OCI-LY7 (cell line): ENCODE results near the gene MSLN. TPM values are rescaled to one million over a fixed set of nuclear protein-coding genes. Genes with fewer than 3 reads are reported as not detected.

Experiments used
- BruUV-seq: library from RNA; stranded (reverse); fragments of 400-500 nt; replicated peaks from 2 replicates; lab custom pipeline; 2021; lab: Mats Ljungman, UMichigan
- CTCF ChIA-PET: fragments of 300-600 bp; sonication (Branson Sonifier 250); formaldehyde crosslinking; loops from one replicate; lab custom pipeline; 2022; ENCODE audit warnings: antibody characterized with exemption; ENCODE audit not compliant: unreplicated experiment; lab: Charles Lee
- POLR2A ChIA-PET: fragments of 300-600 bp; sonication (Branson Sonifier 250); formaldehyde crosslinking; loops from one replicate; lab custom pipeline; 2022; ENCODE audit warnings: antibody characterized with exemption; lab: Charles Lee
- DNase-seq: peaks from one replicate; pipeline ENCODE4 v3.0.0-alpha.2; 2015; ENCODE audit warnings: low spot score
- H2AFZ ChIP-seq: fragments of 200-600 bp; sonication (generic), shearing (Covaris generic); 2 replicates; pipeline ENCODE4 v1.6.1; 2014; ENCODE audit warnings: mild to moderate bottlenecking, antibody characterized with exemption, low read length, moderate library complexity
- H3K27ac ChIP-seq: fragments of 200-600 bp; sonication (generic); 2 replicates; pipeline ENCODE4 v1.5.1; 2014; ENCODE audit warnings: mixed run types, low read depth, mild to moderate bottlenecking, moderate library complexity, low read length, inconsistent platforms; ENCODE audit not compliant: poor library complexity, severe bottlenecking
- H3K36me3 ChIP-seq: fragments of 200-600 bp; sonication (generic); 2 replicates; pipeline ENCODE4 v1.6.1; 2014; ENCODE audit warnings: mild to moderate bottlenecking, antibody characterized with exemption, low read length, moderate library complexity, mixed read lengths; ENCODE audit not compliant: insufficient read depth
- H3K4me1 ChIP-seq: fragments of 200-600 bp; sonication (generic); 2 replicates; pipeline ENCODE4 v1.5.1; 2014; ENCODE audit warnings: mild to moderate bottlenecking, low read length; ENCODE audit not compliant: insufficient read depth, poor library complexity, severe bottlenecking
- H3K4me2 ChIP-seq: fragments of 200-600 bp; sonication (generic); 2 replicates; pipeline ENCODE4 v1.6.1; 2014; ENCODE audit warnings: mild to moderate bottlenecking, low read length
- H3K4me3 ChIP-seq: fragments of 200-600 bp; sonication (generic); 2 replicates; pipeline ENCODE4 v1.5.1; 2014; ENCODE audit warnings: mild to moderate bottlenecking, low read depth, low read length; ENCODE audit not compliant: poor library complexity, severe bottlenecking
- H3K79me2 ChIP-seq: fragments of 200-600 bp; sonication (generic); 2 replicates; pipeline ENCODE4 v1.6.1; 2016; ENCODE audit warnings: low read depth, mild to moderate bottlenecking, low read length, moderate library complexity, mixed read lengths; ENCODE audit not compliant: insufficient read depth
- H3K9me2 ChIP-seq: fragments of 200-600 bp; sonication (generic); 2 replicates; pipeline ENCODE4 v1.6.1; 2016; ENCODE audit warnings: mild to moderate bottlenecking, low read length, mixed read lengths; ENCODE audit not compliant: insufficient read depth
- H3K9me3 ChIP-seq: fragments of 200-600 bp; sonication (generic); 2 replicates; pipeline ENCODE4 v1.6.1; 2014; ENCODE audit warnings: mild to moderate bottlenecking, mixed run types, low read length, mixed read lengths
- H4K20me1 ChIP-seq: fragments of 200-600 bp; sonication (generic); 2 replicates; pipeline ENCODE4 v1.6.1; 2014; ENCODE audit warnings: mild to moderate bottlenecking, antibody characterized with exemption, low read length, moderate library complexity, mixed read lengths; ENCODE audit not compliant: insufficient read depth
- EZH2phosphoT487 ChIP-seq: fragments of 200-600 bp; sonication (generic); IDR thresholded peaks from 2 replicates; pipeline ENCODE4 v1.6.1; 2018; ENCODE audit warnings: low read depth, borderline replicate concordance, mild to moderate bottlenecking, mixed run types, antibody characterized with exemption, low read length, moderate library complexity, mixed read lengths
- intact Hi-C: fragments of 100-400 bp; cut with micrococcal nuclease; formaldehyde crosslinking; loops from one replicate; pipeline ENCODE4 v1.10.0; 2022; ENCODE audit not compliant: unreplicated experiment
- total RNA-seq, 2 experiments: library from RNA; depleted of rRNA in 1 of 2; stranded (reverse); fragments of >200 nt in 1 of 2; shearing (Covaris generic) in 1 of 2; gene quantifications; 2 replicates each; pipeline ENCODE4 v1.2.3, GENCODE V29; 2014 to 2022
- TF ChIP-seq, protein P1 (sequence below): fragments of 200-600 bp; sonication (generic); conservative IDR thresholded peaks from 2 replicates; pipeline ENCODE4 v1.5.1; 2014; ENCODE audit warnings: mild to moderate bottlenecking, antibody characterized with exemption, low read length, moderate library complexity, mixed read lengths

The MSLN gene
- total RNA-seq, 2 experiments from 2014 or later = 0.13 to 0.44 TPM

DNA sequence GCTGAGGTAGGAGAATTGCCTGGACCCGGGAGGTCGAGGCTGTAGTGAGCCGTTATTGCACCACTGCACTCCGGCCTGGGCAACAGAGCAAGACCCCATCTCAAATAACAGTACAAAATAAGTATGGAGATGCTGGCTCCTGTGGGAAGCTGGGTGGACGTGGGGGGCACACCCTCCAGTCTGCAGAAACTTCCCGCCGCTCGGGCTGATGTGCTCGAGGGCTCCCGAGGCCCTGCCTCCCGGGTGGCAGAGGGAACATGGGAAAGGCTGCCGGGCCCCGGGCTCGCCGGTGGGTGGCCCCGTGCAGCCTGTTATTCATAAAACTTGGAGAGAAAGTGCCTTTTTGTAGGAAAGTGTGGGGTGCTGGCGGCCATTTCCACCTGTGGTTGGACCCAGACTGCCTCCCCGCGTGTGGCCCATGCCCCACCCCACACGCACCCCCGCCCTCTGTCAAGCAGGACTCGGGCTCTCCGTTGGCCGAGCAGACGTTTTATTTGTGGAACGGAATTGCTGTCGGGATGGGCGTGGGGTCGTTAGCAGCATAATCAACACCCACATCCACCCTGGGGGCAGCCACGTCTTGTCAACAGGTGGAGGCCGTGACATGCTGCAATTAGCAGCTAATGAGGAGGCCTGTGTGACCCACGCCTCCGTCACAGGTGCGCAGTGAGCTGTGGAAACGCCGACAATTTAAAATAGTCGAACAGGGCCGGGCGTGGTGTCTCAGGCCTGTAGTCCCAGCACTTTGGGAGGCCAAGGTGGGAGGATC lies 12.4 kb upstream of the MSLN start:
- peaks cover 3% of the 10 kb centered on the region for H3K4me1 ChIP-seq
- no peaks in the 10 kb centered on the region for H3K9me2 ChIP-seq
- POLR2A ChIA-PET = interaction anchor here (0.7 kb wide), 1 partner anchor 12 kb away, joined by 3 read pairs; no protein-coding TSS in a partner anchor
- BruUV-seq = no TSS peak
- TF ChIP-seq, protein P1, sequence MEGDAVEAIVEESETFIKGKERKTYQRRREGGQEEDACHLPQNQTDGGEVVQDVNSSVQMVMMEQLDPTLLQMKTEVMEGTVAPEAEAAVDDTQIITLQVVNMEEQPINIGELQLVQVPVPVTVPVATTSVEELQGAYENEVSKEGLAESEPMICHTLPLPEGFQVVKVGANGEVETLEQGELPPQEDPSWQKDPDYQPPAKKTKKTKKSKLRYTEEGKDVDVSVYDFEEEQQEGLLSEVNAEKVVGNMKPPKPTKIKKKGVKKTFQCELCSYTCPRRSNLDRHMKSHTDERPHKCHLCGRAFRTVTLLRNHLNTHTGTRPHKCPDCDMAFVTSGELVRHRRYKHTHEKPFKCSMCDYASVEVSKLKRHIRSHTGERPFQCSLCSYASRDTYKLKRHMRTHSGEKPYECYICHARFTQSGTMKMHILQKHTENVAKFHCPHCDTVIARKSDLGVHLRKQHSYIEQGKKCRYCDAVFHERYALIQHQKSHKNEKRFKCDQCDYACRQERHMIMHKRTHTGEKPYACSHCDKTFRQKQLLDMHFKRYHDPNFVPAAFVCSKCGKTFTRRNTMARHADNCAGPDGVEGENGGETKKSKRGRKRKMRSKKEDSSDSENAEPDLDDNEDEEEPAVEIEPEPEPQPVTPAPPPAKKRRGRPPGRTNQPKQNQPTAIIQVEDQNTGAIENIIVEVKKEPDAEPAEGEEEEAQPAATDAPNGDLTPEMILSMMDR = no peak
- TF ChIP-seq EZH2phosphoT487 = no peak
- H3K36me3 ChIP-seq = no peaks in the 10 kb centered on the region
- no peak overlapping the region for H3K4me2 ChIP-seq
- no peaks in the 10 kb centered on the region for H3K79me2 ChIP-seq
- no peak overlapping the region for H3K4me3 ChIP-seq
- CTCF ChIA-PET = interaction anchor here (0.6 kb wide), 1 partner anchor 32 kb away, joined by 3 read pairs; no protein-coding TSS in a partner anchor
- no peaks in the 10 kb centered on the region for H3K9me3 ChIP-seq
- H3K27ac ChIP-seq = no peak overlapping the region
- no peak for DNase-seq
- H4K20me1 ChIP-seq = no peaks in the 10 kb centered on the region
- intact Hi-C loops = loop anchor here (5.0 kb wide), 1 partner anchor 39 kb away; the partner anchor contains the start of genes CHTF18 and RPUSD1
- no peak overlapping the region for H2AFZ ChIP-seq

DNA sequence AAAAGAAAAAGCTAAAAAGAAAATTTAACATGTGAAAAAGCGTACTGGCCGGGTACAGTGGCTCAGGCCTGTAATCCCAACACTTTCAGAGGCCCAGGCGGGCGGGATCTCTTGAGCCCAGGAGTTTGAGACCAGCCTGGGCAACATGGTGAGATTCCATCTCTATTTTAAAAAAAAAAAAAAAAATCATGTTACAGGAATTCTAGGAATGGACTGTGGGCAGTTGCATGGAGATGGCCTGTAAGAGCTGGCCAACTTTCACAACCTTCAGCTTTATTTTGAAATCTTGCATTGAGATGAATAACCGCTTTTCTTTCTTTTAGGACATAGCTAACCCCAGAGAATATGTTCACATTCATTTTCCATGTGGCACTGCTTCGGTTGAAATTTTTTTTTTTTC lies 11.5 kb upstream of the MSLN start:
- no TSS peak for BruUV-seq
- Histone ChIP-seq H3K27ac (no peak overlapping the region), H3K79me2 (no peaks in the 10 kb centered on the region), H4K20me1 (no peaks in the 10 kb centered on the region), H3K4me3 (no peak overlapping the region), H3K4me1 (peaks cover 3% of the 10 kb centered on the region), H3K4me2 (no peak overlapping the region), H3K36me3 (no peaks in the 10 kb centered on the region), H3K9me2 (no peaks in the 10 kb centered on the region), H2AFZ (no peak overlapping the region), H3K9me3 (no peaks in the 10 kb centered on the region)
- DNase-seq = no peak
- intact Hi-C loops = loop anchor here (5.0 kb wide), 1 partner anchor 38 kb away; the partner anchor contains the start of genes CHTF18 and RPUSD1
- no peak for TF ChIP-seq EZH2phosphoT487
- TF ChIP-seq, protein P1 = no peak
- ChIA-PET POLR2A (no interaction called here), CTCF (interaction anchor here (0.6 kb wide), 1 partner anchor 33 kb away, joined by 3 read pairs; no protein-coding TSS in a partner anchor)

DNA sequence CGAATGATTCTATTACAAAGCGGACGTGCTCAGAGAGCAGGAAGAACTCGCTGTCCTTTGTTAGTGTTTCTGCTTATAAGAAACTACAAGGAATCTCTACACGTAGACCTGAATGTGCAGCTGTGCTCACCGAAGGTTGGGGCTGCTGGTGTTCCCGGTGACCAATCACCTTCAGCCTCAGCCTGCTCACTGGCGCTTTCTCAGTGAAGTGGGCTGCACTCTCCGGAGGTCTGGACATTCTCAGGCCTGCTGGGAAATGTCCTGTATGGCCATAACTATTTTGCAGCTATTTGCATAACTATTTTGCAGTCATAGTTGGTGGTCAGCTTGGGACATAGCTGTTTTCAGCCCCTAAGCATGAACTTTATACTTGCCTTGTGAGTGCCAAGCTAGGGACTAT lies 10.0 kb upstream of the MSLN start:
- no peaks in the 10 kb centered on the region for H3K9me2 ChIP-seq
- no peak overlapping the region for H3K27ac ChIP-seq
- no peak overlapping the region for H3K4me2 ChIP-seq
- no peaks in the 10 kb centered on the region for H3K79me2 ChIP-seq
- no peak for DNase-seq
- ChIA-PET CTCF (no interaction called here), POLR2A (no interaction called here)
- H4K20me1 ChIP-seq = no peaks in the 10 kb centered on the region
- no peaks in the 10 kb centered on the region for H3K9me3 ChIP-seq
- peaks cover 3% of the 10 kb centered on the region for H3K4me1 ChIP-seq
- TF ChIP-seq, protein P1 = no peak
- TF ChIP-seq EZH2phosphoT487 = no peak
- intact Hi-C loops = no loop called here
- no peaks in the 10 kb centered on the region for H3K36me3 ChIP-seq
- no TSS peak for BruUV-seq
- no peak overlapping the region for H2AFZ ChIP-seq
- no peak overlapping the region for H3K4me3 ChIP-seq
